ENCODE measurements around the gene RAB35.

DNA sequence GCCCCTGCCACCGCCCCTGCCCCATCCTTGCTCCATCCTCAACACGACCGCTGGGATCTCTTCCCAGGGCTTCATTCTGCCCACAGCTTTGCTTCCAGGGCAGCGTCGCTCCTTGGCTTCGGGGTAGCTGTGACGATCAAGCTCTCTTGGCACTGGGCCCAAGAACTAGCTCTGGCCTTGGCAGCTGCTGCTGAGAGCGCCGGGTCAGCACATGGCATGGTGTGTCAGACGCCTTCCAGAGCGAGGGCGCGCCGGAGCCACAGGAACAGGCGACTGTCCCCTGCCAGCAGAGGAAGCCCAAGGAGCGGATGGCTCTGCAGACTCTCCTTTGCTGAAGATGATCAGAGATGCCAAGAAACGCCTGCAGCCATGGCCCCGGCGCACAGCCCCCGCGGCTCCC, 15.9 kb downstream of the RAB35 start:
- TF ChIP-seq, protein P1, sequence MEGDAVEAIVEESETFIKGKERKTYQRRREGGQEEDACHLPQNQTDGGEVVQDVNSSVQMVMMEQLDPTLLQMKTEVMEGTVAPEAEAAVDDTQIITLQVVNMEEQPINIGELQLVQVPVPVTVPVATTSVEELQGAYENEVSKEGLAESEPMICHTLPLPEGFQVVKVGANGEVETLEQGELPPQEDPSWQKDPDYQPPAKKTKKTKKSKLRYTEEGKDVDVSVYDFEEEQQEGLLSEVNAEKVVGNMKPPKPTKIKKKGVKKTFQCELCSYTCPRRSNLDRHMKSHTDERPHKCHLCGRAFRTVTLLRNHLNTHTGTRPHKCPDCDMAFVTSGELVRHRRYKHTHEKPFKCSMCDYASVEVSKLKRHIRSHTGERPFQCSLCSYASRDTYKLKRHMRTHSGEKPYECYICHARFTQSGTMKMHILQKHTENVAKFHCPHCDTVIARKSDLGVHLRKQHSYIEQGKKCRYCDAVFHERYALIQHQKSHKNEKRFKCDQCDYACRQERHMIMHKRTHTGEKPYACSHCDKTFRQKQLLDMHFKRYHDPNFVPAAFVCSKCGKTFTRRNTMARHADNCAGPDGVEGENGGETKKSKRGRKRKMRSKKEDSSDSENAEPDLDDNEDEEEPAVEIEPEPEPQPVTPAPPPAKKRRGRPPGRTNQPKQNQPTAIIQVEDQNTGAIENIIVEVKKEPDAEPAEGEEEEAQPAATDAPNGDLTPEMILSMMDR (IDR thresholded peaks at IDR 0.05; ENCODE audit: low read length) = no peak
- no peak for TF ChIP-seq EZH2 (IDR thresholded peaks at IDR 0.05; ENCODE audit: borderline replicate concordance, low read length)

Measured in OCI-LY1 (cell line).